NCI-H524 treated with DMSO at 0.1 percent for 48 hours (cell line): Measurements from ENCODE around the gene GPR55.

Experiments
- DNase-seq: peaks from one replicate; lab custom pipeline; 2025; lab: John Stamatoyannopoulos, UW

Gene GPR55

GRCh38 chr2:230866756-230867523 lies 58.1 kb downstream of the GPR55 start:
- DNase-seq = no peak

GRCh38 chr2:230865766-230866755 lies 59.0 kb downstream of the GPR55 start:
- DNase-seq = no peak

GRCh38 chr2:230865307-230865765 lies 59.7 kb downstream of the GPR55 start:
- DNase-seq = no peak

GRCh38 chr2:230864605-230865306 lies 60.3 kb downstream of the GPR55 start, which contains the start of gene ITM2C:
TSS of gene ITM2C (plus strand) at chr2:230864942. CDS start at chr2:230865026, 84 bp downstream.
- no peak for DNase-seq

- DNase-seq = no peak
These were observed 60.9 kb downstream of the GPR55 start for GRCh38 chr2:230864122-230864604.

GRCh38 chr2:230863442-230864121 lies 61.5 kb downstream of the GPR55 start:
- DNase-seq = no peak

- no peak for DNase-seq
These were observed 62.0 kb downstream of the GPR55 start for GRCh38 chr2:230863031-230863430.

- DNase-seq = no peak
These were observed 62.8 kb downstream of the GPR55 start for GRCh38 chr2:230862292-230862691.

- peak; percentile 18 for DNase-seq
These were observed 63.3 kb downstream of the GPR55 start for GRCh38 chr2:230861552-230862255.
